HEK293T (cell line): ENCODE measurements around the gene SERPINE1.
A peak's percentile ranks its signal among the peaks of the same experiment; 100 is the strongest.

ENCODE experiments used
- CTCF ChIA-PET: fragments of 350-600 bp; formaldehyde crosslinking; extraction: SDS; loops from one replicate; lab custom pipeline; 2021; ENCODE audit warnings: antibody characterized with exemption, inconsistent platforms; lab: Yijun Ruan, JAX
- POLR2A ChIA-PET: fragments of 350-600 bp; formaldehyde crosslinking; extraction: SDS; loops from one replicate; lab custom pipeline; 2020; ENCODE audit warnings: antibody characterized with exemption, inconsistent platforms; lab: Yijun Ruan, JAX
- DNase-seq: peaks from one replicate; pipeline ENCODE4 v3.0.0; 2012; ENCODE audit warnings: mixed read lengths; ENCODE audit errors: extremely low spot score
- ARNT ChIP-seq: fragments of 450-650 bp; IDR thresholded peaks from 2 replicates; pipeline ENCODE4 v1.6.1; 2017; ENCODE audit warnings: mild to moderate bottlenecking
- BHLHE40 ChIP-seq: fragments of 450-650 bp; IDR thresholded peaks from 2 replicates; pipeline ENCODE4 v1.6.1; 2016; ENCODE audit warnings: mild to moderate bottlenecking, moderate library complexity, borderline replicate concordance
- CTBP1 ChIP-seq: fragments of 450-650 bp; IDR thresholded peaks from 2 replicates; pipeline ENCODE4 v1.6.1; 2016; ENCODE audit warnings: borderline replicate concordance
- ELF4 ChIP-seq: fragments of 450-650 bp; IDR thresholded peaks from 2 replicates; pipeline ENCODE4 v1.6.1; 2017; ENCODE audit warnings: antibody characterized with exemption
- FOXA1 ChIP-seq: fragments of 450-650 bp; IDR thresholded peaks from 2 replicates; pipeline ENCODE4 v1.6.1; 2016; ENCODE audit warnings: mild to moderate bottlenecking
- FOXK2 ChIP-seq: fragments of 450-650 bp; IDR thresholded peaks from 2 replicates; pipeline ENCODE4 v1.6.1; 2016; ENCODE audit warnings: mild to moderate bottlenecking
- FOXM1 ChIP-seq: fragments of 450-650 bp; IDR thresholded peaks from 2 replicates; pipeline ENCODE4 v1.6.1; 2017; ENCODE audit warnings: mild to moderate bottlenecking, borderline replicate concordance
- HDGF ChIP-seq: fragments of 450-650 bp; IDR thresholded peaks from 2 replicates; pipeline ENCODE4 v1.6.1; 2017; ENCODE audit warnings: antibody characterized with exemption, borderline replicate concordance
- L3MBTL2 ChIP-seq: fragments of 450-650 bp; conservative IDR thresholded peaks from 2 replicates; pipeline ENCODE4 v1.6.1; 2016; ENCODE audit warnings: mild to moderate bottlenecking
- LEF1 ChIP-seq: fragments of 450-650 bp; IDR thresholded peaks from 2 replicates; pipeline ENCODE4 v1.6.1; 2017; ENCODE audit warnings: mild to moderate bottlenecking, borderline replicate concordance
- NFRKB ChIP-seq: fragments of 450-650 bp; IDR thresholded peaks from 2 replicates; pipeline ENCODE4 v1.6.1; 2016; ENCODE audit warnings: mild to moderate bottlenecking, moderate library complexity
- SP1 ChIP-seq: fragments of 450-650 bp; IDR thresholded peaks from 2 replicates; pipeline ENCODE4 v1.6.1; 2017
- SUZ12 ChIP-seq: fragments of 450-650 bp; IDR thresholded peaks from 2 replicates; pipeline ENCODE4 v1.6.1; 2016; ENCODE audit warnings: mild to moderate bottlenecking
- TARDBP ChIP-seq: fragments of 450-650 bp; IDR thresholded peaks from 2 replicates; pipeline ENCODE4 v1.6.1; 2016
- ZNF384 ChIP-seq: fragments of 450-650 bp; IDR thresholded peaks from 2 replicates; pipeline ENCODE4 v1.6.1; 2016
- TF ChIP-seq, protein P1 (sequence below): fragments of 450-650 bp; IDR thresholded peaks from 2 replicates; pipeline ENCODE4 v1.6.1; 2016

SERPINE1 gene

DNA sequence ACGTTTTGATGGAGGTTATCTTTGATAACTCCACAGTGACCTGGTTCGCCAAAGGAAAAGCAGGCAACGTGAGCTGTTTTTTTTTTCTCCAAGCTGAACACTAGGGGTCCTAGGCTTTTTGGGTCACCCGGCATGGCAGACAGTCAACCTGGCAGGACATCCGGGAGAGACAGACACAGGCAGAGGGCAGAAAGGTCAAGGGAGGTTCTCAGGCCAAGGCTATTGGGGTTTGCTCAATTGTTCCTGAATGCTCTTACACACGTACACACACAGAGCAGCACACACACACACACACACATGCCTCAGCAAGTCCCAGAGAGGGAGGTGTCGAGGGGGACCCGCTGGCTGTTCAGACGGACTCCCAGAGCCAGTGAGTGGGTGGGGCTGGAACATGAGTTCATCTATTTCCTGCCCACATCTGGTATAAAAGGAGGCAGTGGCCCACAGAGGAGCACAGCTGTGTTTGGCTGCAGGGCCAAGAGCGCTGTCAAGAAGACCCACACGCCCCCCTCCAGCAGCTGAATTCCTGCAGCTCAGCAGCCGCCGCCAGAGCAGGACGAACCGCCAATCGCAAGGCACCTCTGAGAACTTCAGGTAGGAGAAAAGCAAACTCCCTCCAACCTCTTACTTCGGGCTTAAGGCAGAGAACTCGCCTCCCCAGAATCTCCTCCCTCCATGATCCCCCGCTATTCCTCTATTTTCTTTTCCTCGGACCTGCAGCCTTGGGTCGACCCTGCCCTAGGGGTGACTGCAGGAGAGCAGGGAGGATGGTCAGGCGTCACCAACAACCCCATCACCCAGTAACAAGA, at the start of gene SERPINE1:
SERPINE1 (plus strand) TSS at position 454 of the 809 bp plus-strand sequence. CDS start 1,290 bp downstream, outside the sequence.
- TF ChIP-seq FOXK2 = no peak
- TF ChIP-seq ARNT = no peak
- no peak for TF ChIP-seq SP1
- TF ChIP-seq FOXA1 = no peak
- ChIA-PET POLR2A (no interaction called here), CTCF (interaction anchor here (0.9 to 1.5 kb wide), 4 partner anchors 12 to 39 kb away, joined by 3 to 5 read pairs (median 3); partner anchors contain the start of gene VGF)
- DNase-seq = no peak

DNA sequence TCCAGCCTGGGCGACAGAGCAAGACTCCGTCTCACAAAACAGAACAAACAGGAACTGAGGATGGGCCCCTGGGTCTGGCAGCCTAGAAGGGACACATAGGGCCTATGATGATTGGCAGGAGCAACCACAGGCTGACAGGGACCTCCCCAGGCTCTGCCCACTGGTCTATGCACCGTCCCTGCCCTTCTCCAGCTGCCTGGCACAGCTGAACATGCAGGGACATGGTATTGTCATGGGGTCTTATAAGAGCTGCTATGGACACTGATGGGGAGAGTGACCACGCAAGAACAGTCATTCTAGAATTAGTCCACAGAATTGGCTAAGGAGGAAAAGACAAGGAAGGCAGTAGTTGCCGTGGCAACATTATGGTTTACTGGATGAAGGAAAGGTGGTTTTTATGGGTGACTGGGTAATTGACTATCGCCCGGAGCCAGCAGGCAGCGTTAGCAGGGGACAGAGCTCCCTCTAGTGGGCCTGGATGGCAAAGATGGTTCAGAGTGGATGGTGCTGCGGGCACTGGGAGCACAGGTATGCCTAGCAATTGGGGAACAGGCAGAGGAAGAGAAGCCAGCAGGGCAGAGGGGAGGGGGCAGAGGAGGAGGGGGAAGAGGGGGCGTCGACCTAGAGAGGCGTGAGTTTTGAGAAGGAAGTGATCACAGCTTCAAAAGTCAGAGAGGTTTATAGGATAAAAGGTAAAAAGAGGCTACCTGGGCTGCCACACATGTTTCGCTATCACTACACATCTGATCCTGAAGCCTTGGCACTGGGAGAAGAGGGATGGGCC, 49.4 kb upstream of the SERPINE1 start:
- ChIA-PET POLR2A (interaction anchor here (1.0 kb wide), 1 partner anchor 188 kb away, joined by 9 read pairs; the partner anchor contains the start of gene UFSP1), CTCF (interaction anchor here (0.6 to 1.5 kb wide), 8 partner anchors 9 to 225 kb away, joined by 3 to 9 read pairs (median 3); partner anchors contain the start of gene SLC12A9)
- DNase-seq = peak; percentile 84
- TF ChIP-seq CTBP1 (peak; percentile 32; the same call in 1 of the 2 replicates), FOXA1 (no peak)

DNA sequence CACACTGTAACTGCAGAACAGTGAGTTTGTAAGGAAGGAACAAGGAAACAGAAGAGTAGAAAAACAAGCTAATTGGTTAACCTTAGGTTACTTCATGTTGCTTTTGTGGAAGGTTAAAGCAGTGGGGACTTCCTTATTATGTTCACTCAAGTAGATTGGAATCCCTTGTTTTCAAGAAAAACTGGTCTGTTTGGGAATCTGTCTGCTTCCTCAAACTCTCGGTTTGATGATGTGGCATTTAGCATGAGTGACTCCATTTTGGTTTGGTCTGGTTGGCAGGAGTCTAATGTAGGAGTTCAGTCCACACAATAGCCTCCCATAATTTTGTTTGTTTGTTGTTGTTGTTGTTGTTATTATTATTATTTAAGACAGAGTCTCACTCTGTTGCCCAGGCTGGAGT, 45.5 kb upstream of the SERPINE1 start:
- CTCF ChIA-PET = no interaction called here
- POLR2A ChIA-PET = no interaction called here
- TF ChIP-seq SP1 (no peak), FOXA1 (no peak), HDGF (no peak), L3MBTL2 (no peak), CTBP1 (no peak), ELF4 (no peak)
- TF ChIP-seq, protein P1, sequence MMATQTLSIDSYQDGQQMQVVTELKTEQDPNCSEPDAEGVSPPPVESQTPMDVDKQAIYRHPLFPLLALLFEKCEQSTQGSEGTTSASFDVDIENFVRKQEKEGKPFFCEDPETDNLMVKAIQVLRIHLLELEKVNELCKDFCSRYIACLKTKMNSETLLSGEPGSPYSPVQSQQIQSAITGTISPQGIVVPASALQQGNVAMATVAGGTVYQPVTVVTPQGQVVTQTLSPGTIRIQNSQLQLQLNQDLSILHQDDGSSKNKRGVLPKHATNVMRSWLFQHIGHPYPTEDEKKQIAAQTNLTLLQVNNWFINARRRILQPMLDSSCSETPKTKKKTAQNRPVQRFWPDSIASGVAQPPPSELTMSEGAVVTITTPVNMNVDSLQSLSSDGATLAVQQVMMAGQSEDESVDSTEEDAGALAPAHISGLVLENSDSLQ = no peak
- DNase-seq = no peak

DNA sequence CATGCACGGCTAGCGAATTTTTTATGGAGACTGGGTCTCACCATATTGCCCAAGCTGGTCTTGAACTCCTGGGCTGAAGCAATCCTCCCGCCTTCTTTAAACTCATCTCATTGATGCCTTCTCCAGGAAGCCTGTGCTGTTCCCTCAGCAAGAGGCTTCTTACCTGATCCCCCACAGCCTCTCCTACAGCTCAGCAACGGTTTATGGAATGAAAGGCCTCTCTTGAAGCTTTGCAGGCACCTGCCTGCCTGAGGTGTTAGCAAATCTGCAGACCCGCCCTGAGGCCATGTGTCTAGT, 42.1 kb upstream of the SERPINE1 start:
- no peak for DNase-seq
- POLR2A ChIA-PET = interaction anchor here (1.0 to 1.9 kb wide), 4 partner anchors 10 to 195 kb away, joined by 3 to 12 read pairs (median 4); partner anchors contain the start of gene UFSP1
- CTCF ChIA-PET = interaction anchor here (0.6 to 1.7 kb wide), 4 partner anchors 10 to 108 kb away, joined by 3 to 7 read pairs (median 4); no protein-coding TSS in a partner anchor
- TF ChIP-seq ARNT (no peak), BHLHE40 (no peak), FOXA1 (no peak), SP1 (no peak), SUZ12 (no peak), LEF1 (no peak), FOXM1 (no peak), ZNF384 (no peak), CTBP1 (no peak), NFRKB (no peak), ELF4 (no peak), FOXK2 (no peak), TARDBP (no peak), HDGF (no peak), L3MBTL2 (no peak)
- TF ChIP-seq, protein P1 = no peak

DNA sequence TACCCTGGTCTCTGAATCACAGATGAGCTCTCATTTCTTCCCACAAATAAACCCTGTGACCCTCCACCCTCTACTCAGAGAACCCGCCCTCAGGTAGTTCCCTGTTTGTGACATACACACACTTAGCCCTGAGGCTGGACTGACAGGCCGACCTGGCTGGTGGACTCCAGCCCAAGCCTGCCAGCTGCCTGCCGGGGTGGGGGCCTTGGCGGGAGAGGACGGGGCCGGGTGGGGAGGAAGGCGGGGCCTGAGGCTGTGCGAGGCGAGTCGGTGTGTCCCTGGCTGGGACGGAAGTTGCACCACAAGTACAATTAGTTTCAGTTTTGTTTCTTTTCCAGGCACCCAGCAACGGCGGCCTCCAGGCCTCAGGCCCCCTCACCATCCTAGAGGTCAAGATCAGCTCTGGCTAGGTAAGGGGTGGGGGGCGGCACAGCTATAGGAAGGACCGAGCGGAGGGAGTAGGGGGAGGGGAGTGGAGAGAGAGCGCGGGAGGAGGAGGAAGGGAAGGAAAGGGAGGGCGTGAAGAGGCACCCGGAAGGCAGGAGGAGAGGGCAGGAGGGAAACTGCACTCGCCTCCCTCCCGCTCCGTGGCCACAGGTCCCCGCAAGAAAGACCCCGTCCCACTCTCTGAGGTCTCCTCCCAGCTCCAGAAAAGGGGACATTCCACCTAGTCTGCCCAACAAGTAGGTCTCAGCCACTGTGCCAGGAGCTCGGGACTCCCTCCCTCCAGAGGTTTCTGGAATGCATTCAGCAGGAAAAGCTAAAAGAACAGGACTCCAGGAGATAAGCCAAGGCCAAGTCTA, 41.5 kb upstream of the SERPINE1 start, which contains the start of gene TRIM56:
TRIM56 (plus strand) TSS at position 320 of the 803 bp plus-strand sequence. CDS start 1,832 bp downstream, outside the sequence.
- ChIA-PET CTCF (interaction anchor here (0.9 to 1.7 kb wide), 3 partner anchors 9 to 107 kb away, joined by 3 to 7 read pairs (median 6); no protein-coding TSS in a partner anchor), POLR2A (interaction anchor here (1.0 to 1.9 kb wide), 4 partner anchors 10 to 196 kb away, joined by 3 to 12 read pairs (median 4); partner anchors contain the start of gene UFSP1)
- TF ChIP-seq TARDBP (no peak), L3MBTL2 (peak; percentile 29; the same call in 1 of the 2 replicates), LEF1 (no peak), ELF4 (no peak)

DNA sequence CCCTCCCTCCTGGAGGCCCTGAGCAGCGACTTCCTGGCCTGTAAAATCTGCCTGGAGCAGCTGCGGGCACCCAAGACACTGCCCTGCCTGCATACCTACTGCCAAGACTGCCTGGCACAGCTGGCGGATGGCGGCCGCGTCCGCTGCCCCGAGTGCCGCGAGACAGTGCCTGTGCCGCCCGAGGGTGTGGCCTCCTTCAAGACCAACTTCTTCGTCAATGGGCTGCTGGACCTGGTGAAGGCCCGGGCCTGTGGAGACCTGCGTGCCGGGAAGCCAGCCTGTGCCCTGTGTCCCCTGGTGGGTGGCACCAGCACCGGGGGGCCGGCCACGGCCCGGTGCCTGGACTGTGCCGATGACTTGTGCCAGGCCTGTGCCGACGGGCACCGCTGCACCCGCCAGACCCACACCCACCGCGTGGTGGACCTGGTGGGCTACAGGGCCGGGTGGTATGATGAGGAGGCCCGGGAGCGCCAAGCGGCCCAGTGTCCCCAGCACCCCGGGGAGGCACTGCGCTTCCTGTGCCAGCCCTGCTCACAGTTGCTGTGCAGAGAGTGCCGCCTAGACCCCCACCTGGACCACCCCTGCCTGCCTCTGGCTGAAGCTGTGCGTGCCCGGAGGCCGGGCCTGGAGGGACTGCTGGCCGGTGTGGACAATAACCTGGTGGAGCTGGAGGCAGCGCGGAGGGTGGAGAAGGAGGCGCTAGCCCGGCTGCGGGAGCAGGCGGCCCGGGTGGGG, 39.4 kb upstream of the SERPINE1 start:
- TF ChIP-seq FOXK2 = no peak
- TF ChIP-seq FOXM1 = no peak
- ChIA-PET CTCF (interaction anchor here (1.1 kb wide), 1 partner anchor 57 kb away, joined by 5 read pairs; no protein-coding TSS in a partner anchor), POLR2A (no interaction called here)
- no peak for DNase-seq

More for the DNA sequence above, 41.5 kb upstream of the SERPINE1 start, which contains the start of gene TRIM56:
- DNase-seq = peak; percentile 60
